Tibial artery (tissue), 4 donors: ENCODE measurements around the gene FAM110D.
A peak's percentile ranks its signal among the peaks of the same experiment; 100 is the strongest.

Source experiments
- DNase-seq, 2 donors: peaks; one replicate each; pipeline ENCODE4 v3.0.0-alpha.2; 2019
- H3K27ac ChIP-seq, 2 donors: fragments of 200-600 bp; sonication (generic) in 1 of 2; 1 replicate in 1 of 2; 2 replicates in 1 of 2; pipeline ENCODE4 v1.5.1; 2018 to 2019; ENCODE audit warnings: mild to moderate bottlenecking in 1 of 2
- H3K27me3 ChIP-seq, 2 donors: fragments of 200-600 bp; sonication (generic) in 1 of 2; one replicate each; pipeline versions ENCODE4 v1.5.1 to v1.6.0; 2016 to 2019
- H3K36me3 ChIP-seq, 3 donors: fragments of 200-600 bp; sonication (generic) in 2 of 3; one replicate each; pipeline ENCODE4 v1.5.1; 2016 to 2019; ENCODE audit warnings: mild to moderate bottlenecking in 2 of 3
- H3K4me1 ChIP-seq, 4 donors: fragments of 200-600 bp; sonication (generic) in 2 of 4; 1 replicate in 3 of 4; 2 replicates in 1 of 4; pipeline ENCODE4 v1.5.1; 2016 to 2019
- H3K4me3 ChIP-seq, 2 donors: fragments of 200-600 bp; sonication (generic) in 1 of 2; 1 replicate in 1 of 2; 2 replicates in 1 of 2; pipeline ENCODE4 v1.5.1; 2018 to 2019; ENCODE audit warnings: mild to moderate bottlenecking in 2 of 2
- H3K9me3 ChIP-seq, 3 donors: fragments of 200-600 bp; sonication (generic) in 1 of 3; one replicate each; pipeline ENCODE4 v1.5.1; 2016 to 2019
- intact Hi-C: fragments of 100-400 bp; cut with DNase I; formaldehyde crosslinking; loops from one replicate; pipeline ENCODE4 v1.15.0; 2023; ENCODE audit warnings: low total_unique reads
- TF ChIP-seq, protein P1 (sequence below), 2 experiments: fragments of 200-600 bp in 1 of 2; fragments of 450-650 bp in 1 of 2; IDR thresholded peaks; one replicate each; pipeline ENCODE4 v1.5.1; 2017 to 2019; ENCODE audit warnings: antibody characterized with exemption in 2 of 2, mild to moderate bottlenecking in 1 of 2, moderate library complexity in 1 of 2

FAM110D gene

DNA sequence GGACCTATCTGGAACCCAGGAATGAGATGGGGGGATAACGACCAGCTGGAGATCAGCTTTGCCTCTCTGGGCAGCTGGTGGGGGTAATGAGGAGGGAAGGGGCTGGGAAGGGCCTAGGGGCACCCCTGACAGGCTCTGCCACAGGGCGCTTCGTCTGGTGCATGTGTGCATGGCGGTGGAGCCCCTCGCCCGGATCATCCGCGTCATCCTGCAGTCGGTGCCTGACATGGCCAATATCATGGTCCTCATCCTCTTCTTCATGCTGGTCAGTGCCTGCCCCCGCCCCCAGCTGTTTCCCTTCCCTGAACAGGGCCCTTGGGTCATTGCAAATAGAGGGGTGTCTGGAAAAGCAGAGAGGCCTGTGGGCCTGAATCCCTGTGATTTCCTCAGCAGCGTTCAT, 38.9 kb downstream of the FAM110D start:
- Histone ChIP-seq H3K4me3 (no peak overlapping the region), H3K27me3 (peaks cover 0 to 36% of the 10 kb centered on the region in 2 donors), H3K36me3 (no peaks in the 10 kb centered on the region), H3K4me1 (no peaks in the 10 kb centered on the region), H3K27ac (no peak overlapping the region), H3K9me3 (no peaks in the 10 kb centered on the region)
- TF ChIP-seq, protein P1, sequence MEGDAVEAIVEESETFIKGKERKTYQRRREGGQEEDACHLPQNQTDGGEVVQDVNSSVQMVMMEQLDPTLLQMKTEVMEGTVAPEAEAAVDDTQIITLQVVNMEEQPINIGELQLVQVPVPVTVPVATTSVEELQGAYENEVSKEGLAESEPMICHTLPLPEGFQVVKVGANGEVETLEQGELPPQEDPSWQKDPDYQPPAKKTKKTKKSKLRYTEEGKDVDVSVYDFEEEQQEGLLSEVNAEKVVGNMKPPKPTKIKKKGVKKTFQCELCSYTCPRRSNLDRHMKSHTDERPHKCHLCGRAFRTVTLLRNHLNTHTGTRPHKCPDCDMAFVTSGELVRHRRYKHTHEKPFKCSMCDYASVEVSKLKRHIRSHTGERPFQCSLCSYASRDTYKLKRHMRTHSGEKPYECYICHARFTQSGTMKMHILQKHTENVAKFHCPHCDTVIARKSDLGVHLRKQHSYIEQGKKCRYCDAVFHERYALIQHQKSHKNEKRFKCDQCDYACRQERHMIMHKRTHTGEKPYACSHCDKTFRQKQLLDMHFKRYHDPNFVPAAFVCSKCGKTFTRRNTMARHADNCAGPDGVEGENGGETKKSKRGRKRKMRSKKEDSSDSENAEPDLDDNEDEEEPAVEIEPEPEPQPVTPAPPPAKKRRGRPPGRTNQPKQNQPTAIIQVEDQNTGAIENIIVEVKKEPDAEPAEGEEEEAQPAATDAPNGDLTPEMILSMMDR (IDR thresholded peaks at IDR 0.05) = no peak
- no peak for DNase-seq
- intact Hi-C loops = no loop called here

DNA sequence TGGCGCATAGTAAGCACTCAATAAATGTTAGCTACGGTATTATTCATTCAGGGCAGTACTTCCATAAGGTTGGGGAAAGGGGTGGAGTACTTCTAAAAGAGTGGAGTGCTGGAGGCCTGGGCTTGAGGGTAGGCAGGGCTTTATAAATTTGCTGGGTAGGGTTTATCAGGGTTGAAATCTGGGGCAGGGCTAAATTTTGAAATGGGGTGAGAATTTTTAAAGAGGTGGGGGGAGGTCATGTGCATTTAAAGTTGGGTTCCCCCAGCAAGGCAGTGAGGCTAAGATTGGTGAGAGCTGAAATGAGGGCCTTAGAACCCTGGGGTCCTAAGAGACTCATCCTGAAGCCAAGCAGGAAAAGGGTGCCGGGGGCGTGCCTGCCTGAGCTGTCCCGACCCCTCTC, 41.5 kb downstream of the FAM110D start:
- DNase-seq = no peak
- Histone ChIP-seq H3K36me3 (no peaks in the 10 kb centered on the region), H3K27me3 (peaks cover 0 to 50% of the 10 kb centered on the region in 2 donors), H3K9me3 (no peaks in the 10 kb centered on the region), H3K27ac (no peak overlapping the region), H3K4me3 (no peak overlapping the region), H3K4me1 (no peaks in the 10 kb centered on the region)
- intact Hi-C loops = no loop called here
- TF ChIP-seq, protein P1 (IDR thresholded peaks at IDR 0.05) = no peak

DNA sequence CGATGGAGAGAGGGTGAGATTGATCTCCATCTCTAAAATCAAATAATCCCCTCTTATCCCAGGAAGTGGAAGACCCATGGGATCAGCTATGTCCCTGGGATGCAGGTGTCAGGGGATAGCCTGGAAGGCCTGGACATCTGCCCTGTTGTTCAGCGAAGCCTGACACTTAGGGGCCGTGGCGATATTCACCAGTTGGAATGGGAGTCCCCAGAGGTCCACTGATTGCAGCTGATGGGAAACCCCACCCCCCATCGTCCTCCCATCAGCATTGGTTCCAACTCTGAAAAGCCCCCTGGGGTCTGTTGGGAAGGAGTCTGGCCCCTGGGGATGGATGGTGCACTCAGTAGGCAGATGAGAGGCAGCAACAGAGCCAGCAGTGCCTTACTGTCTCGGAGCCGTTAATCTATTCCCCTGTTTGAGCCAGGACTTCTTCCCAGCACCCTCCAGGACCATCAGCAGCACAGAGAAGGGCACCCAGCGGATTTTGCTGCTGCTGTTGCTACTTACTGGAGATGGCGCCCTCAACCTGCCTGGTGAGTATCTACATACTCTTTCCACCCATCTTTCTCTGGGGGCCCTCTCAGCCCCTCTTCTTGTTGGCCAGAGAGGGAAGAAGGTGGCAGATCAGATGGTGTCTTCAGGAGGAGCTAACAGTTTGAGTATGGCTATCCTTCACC, 44.9 kb downstream of the FAM110D start:
- TF ChIP-seq, protein P1 (IDR thresholded peaks at IDR 0.05) = no peak
- Histone ChIP-seq H3K4me1 (no peaks in the 10 kb centered on the region), H3K36me3 (no peaks in the 10 kb centered on the region), H3K9me3 (no peaks in the 10 kb centered on the region), H3K4me3 (no peak overlapping the region), H3K27me3 (peaks cover 0 to 33% of the 10 kb centered on the region in 2 donors), H3K27ac (no peak overlapping the region)
- DNase-seq = peak in 1 of 2 donors; percentile 41
- intact Hi-C loops = no loop called here

DNA sequence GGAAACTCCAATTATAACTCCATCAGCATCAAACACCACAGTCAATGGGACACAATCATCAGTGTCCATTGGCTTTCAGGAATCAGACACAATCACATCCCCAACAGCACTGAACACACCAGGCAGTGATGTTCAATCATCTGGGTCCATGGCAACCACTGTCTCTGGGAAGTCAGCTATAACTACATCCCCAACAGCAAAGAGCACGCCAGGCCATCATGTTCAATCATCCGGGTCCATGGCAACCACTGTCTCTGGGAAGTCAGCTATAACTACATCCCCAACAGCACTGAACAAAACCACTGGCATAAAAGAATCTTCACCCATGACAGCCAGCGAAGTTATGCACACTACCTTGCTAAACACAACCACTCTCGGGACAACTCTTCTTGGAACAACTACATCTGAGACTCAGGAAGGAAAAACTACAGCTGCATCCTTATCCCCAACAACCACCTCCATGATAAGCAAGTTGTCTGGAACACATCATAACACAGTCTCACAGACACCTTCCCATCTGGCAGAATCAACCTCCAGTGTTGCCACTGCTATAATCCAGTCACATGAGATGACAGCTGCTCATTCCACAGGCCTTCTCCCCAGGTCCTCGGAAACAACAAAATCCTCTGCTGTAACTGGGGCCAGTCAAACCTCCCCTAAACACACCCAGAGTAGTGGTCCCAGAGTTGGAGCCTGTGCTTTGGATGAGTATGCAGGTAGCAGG, 51.4 kb downstream of the FAM110D start:
- Histone ChIP-seq H3K27ac (no peak overlapping the region), H3K27me3 (no peaks in the 10 kb centered on the region), H3K4me3 (no peak overlapping the region), H3K9me3 (no peaks in the 10 kb centered on the region), H3K36me3 (no peaks in the 10 kb centered on the region), H3K4me1 (no peaks in the 10 kb centered on the region)
- no peak for DNase-seq
- intact Hi-C loops = no loop called here
- TF ChIP-seq, protein P1 (IDR thresholded peaks at IDR 0.05) = no peak

DNA sequence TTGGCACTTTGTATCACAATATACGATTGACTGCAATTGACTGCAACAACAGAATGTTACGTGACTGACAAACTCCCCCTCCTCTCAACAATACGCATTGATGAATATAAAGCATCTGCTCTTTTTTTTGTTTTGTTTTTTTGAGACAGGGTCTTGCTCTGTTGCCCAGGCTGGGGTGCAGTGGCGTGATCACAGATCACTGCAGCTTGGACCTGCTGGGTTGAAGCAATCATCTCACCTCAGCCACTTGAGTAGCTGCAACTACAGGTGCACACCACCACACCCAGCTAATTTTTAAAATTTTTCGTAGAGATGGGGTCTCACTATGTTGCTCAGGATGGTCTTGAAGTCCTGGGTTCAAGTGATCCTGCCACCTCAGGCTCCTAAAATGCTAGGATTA, 53.8 kb downstream of the FAM110D start:
- Histone ChIP-seq H3K9me3 (no peaks in the 10 kb centered on the region), H3K27me3 (peaks cover 0 to 4% of the 10 kb centered on the region in 2 donors), H3K36me3 (no peaks in the 10 kb centered on the region), H3K4me1 (no peaks in the 10 kb centered on the region), H3K4me3 (no peak overlapping the region), H3K27ac (no peak overlapping the region)
- intact Hi-C loops = no loop called here
- TF ChIP-seq, protein P1 (IDR thresholded peaks at IDR 0.05) = no peak
- no peak for DNase-seq
